Progenitor cell of endocrine pancreas (in vitro differentiated cells): ENCODE measurements around the gene NELL1. TPM values are rescaled to one million over a fixed set of nuclear protein-coding genes. Genes with fewer than 3 reads are reported as not detected.

Source experiments
- DNase-seq: peaks from one replicate; pipeline ENCODE4 v3.0.0; 2021; ENCODE audit warnings: low spot score; ENCODE audit not compliant: unreplicated experiment
- H3K27ac Mint-ChIP-seq: 2 replicates; pipeline ENCODE4 v1.8.0; 2021; ENCODE audit warnings: mild to moderate bottlenecking, moderate library complexity, mixed read lengths
- H3K27me3 Mint-ChIP-seq: 2 replicates; pipeline ENCODE4 v1.8.0; 2021; ENCODE audit warnings: mixed read lengths
- H3K36me3 Mint-ChIP-seq: 2 replicates; pipeline ENCODE4 v1.8.0; 2022; ENCODE audit warnings: mixed read lengths; ENCODE audit not compliant: insufficient read depth
- H3K4me1 Mint-ChIP-seq: 2 replicates; pipeline ENCODE4 v1.8.0; 2021; ENCODE audit warnings: low read depth, mixed read lengths
- H3K4me3 Mint-ChIP-seq: 2 replicates; pipeline ENCODE4 v1.8.0; 2021; ENCODE audit warnings: low read depth, mild to moderate bottlenecking, moderate library complexity, mixed read lengths
- H3K9me3 Mint-ChIP-seq: 2 replicates; pipeline ENCODE4 v1.8.0; 2021; ENCODE audit warnings: low read depth, mixed read lengths
- total RNA-seq: library from RNA; stranded (reverse); gene quantifications from 2 replicates; pipeline ENCODE4 v1.2.1, GENCODE V29; 2021
- TF ChIP-seq, protein P1 (sequence below): fragments of 200-600 bp; sonication (generic); IDR thresholded peaks from one replicate; pipeline ENCODE4 v1.5.0; 2021; ENCODE audit warnings: antibody characterized with exemption, mild to moderate bottlenecking; ENCODE audit not compliant: unreplicated experiment

NELL1 gene
- total RNA-seq, 1 donor from 2014 or later: 2.2 TPM

DNA sequence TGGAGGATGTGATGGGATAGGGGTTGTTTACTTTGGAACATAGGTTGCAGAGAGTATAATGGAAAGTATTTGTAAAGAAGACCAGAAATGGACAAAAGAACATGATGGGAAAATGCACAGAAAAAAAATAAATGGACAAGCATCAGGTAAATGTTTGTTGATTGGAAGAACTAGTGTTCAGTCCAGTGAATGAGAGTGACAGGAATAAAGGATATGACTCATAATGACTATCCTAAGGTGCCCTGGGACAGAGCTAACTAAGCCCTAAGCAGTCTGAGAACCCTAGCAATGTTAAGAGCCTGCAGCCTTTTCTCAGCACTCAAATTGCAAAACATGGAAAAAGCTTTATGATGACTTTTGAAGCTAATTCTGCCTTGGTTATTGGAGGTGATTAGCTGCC lies 790.7 kb downstream of the NELL1 start:
- TF ChIP-seq, protein P1, sequence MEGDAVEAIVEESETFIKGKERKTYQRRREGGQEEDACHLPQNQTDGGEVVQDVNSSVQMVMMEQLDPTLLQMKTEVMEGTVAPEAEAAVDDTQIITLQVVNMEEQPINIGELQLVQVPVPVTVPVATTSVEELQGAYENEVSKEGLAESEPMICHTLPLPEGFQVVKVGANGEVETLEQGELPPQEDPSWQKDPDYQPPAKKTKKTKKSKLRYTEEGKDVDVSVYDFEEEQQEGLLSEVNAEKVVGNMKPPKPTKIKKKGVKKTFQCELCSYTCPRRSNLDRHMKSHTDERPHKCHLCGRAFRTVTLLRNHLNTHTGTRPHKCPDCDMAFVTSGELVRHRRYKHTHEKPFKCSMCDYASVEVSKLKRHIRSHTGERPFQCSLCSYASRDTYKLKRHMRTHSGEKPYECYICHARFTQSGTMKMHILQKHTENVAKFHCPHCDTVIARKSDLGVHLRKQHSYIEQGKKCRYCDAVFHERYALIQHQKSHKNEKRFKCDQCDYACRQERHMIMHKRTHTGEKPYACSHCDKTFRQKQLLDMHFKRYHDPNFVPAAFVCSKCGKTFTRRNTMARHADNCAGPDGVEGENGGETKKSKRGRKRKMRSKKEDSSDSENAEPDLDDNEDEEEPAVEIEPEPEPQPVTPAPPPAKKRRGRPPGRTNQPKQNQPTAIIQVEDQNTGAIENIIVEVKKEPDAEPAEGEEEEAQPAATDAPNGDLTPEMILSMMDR: no peak
- no peaks in the 10 kb centered on the region for H3K27me3 Mint-ChIP-seq
- no peak for DNase-seq
- no peaks in the 10 kb centered on the region for H3K9me3 Mint-ChIP-seq
- H3K4me1 Mint-ChIP-seq: no peaks in the 10 kb centered on the region
- no peak overlapping the region for H3K27ac Mint-ChIP-seq
- no peak overlapping the region for H3K4me3 Mint-ChIP-seq
- no peaks in the 10 kb centered on the region for H3K36me3 Mint-ChIP-seq

DNA sequence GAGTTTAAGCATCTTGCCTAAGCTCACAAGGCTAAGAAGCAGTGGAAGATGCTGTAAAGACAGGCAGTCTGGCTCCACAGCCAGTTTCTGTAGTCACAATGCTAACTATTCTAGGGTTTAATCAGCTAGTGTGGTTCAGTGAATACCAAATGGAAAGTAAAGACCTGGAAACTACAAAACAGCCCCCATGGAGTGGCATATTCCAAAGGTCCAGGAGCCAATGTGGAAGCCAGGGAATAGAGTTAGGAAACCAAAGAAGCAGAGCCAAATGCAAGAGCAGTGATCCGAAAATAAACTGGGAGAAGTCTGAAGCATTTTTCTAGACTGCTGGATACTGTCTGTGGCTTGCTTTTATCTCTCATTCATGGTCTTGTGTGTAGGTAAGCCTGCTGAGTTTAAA lies 792.3 kb downstream of the NELL1 start:
- H3K9me3 Mint-ChIP-seq: no peaks in the 10 kb centered on the region

DNA sequence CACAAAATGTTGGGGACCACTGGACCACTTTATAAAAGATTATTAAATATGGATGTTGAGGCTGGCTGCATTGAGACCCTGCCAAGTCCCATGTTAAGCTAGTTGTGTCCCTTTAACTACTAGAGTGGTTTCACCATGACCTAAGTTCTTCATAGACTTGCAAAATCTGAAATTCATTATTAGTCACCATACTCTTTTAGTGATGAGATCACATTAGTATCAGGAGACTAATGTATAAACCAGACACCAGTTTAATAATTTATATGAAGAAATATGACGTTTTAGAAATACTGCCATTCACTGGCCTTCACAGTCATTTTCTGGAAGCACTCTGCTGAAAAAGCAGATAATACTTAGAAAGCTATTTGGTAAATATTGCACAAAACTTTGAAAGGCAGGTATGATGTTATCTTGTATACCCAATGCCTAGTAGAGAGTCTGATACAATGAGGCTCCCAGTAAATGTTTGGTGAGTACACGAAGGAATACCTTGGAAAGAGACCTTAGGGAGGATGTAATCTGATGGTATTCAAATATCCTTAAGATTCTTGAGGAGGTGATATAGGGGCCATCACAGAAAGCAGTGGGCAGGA lies 795.3 kb downstream of the NELL1 start:
- Mint-ChIP-seq H3K4me1 (no peaks in the 10 kb centered on the region), H3K27ac (no peak overlapping the region), H3K36me3 (no peaks in the 10 kb centered on the region), H3K27me3 (no peaks in the 10 kb centered on the region), H3K4me3 (no peak overlapping the region), H3K9me3 (no peaks in the 10 kb centered on the region)
- DNase-seq: no peak
- TF ChIP-seq, protein P1: no peak

More for the DNA sequence above, 792.3 kb downstream of the NELL1 start:
- DNase-seq: no peak
- Mint-ChIP-seq H3K27ac (no peak overlapping the region), H3K36me3 (no peaks in the 10 kb centered on the region), H3K4me3 (no peak overlapping the region), H3K4me1 (no peaks in the 10 kb centered on the region), H3K27me3 (no peaks in the 10 kb centered on the region)
- TF ChIP-seq, protein P1: no peak

DNA sequence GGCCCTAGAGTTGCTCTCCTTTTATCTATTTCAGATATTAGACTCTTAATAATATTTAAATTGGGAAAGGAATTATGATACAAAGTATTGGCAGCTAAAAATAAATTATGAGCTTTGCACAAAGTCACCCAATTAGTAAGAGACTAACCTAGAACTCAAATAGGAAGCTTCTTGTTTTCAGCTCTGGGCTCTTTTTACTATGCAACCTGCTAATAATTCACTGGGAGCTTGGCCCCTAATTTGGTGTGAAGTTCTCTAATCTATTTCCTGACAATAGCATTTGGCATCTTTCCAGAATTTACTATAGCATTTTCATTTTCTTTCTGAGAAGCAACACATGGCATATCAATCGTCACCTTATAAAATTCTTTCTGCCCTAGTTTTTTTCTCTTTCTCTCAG lies 795.8 kb downstream of the NELL1 start:
- H3K27me3 Mint-ChIP-seq: no peaks in the 10 kb centered on the region
- no peaks in the 10 kb centered on the region for H3K36me3 Mint-ChIP-seq
- TF ChIP-seq, protein P1: no peak
- no peaks in the 10 kb centered on the region for H3K4me1 Mint-ChIP-seq
- no peak overlapping the region for H3K4me3 Mint-ChIP-seq
- no peak overlapping the region for H3K27ac Mint-ChIP-seq
- DNase-seq: no peak
- no peaks in the 10 kb centered on the region for H3K9me3 Mint-ChIP-seq

DNA sequence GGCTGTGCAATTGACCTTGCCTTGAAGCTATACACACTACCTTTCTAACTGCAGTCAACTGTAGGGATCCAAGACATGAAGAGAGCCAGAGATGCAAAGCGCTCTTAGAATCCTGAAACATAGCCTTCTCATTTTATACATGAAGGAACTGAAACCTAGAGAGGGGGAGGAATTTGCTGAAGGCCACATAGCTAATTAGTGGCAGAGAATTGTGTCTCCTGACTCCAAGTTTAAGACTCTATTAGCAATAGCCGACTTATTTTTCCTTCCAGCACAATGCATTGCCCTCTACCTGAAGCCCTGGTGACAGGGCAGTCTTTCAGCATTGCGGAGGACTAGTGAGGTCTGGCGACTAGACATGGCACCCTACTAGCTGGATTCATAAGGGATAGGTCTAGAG lies 796.5 kb downstream of the NELL1 start:
- DNase-seq: no peak
- no peaks in the 10 kb centered on the region for H3K36me3 Mint-ChIP-seq
- H3K9me3 Mint-ChIP-seq: no peaks in the 10 kb centered on the region
- no peaks in the 10 kb centered on the region for H3K4me1 Mint-ChIP-seq
- H3K27me3 Mint-ChIP-seq: no peaks in the 10 kb centered on the region
- H3K27ac Mint-ChIP-seq: no peak overlapping the region
- no peak overlapping the region for H3K4me3 Mint-ChIP-seq
- TF ChIP-seq, protein P1: no peak
